ENCODE measurements around the gene NOL7.

- TF ChIP-seq CTCF (IDR thresholded peaks at IDR 0.05; ENCODE audit: control extremely low read depth in 1 of 3, insufficient read depth in 1 of 3, low read depth in 1 of 3, low read length in 3 of 3) (no peak), SIN3A (conservative IDR thresholded peaks at IDR 0.05 in 1 of 2, IDR thresholded peaks at IDR 0.05 in 1 of 2; ENCODE audit: low read depth in 1 of 2, low read length in 2 of 2) (no peak), POLR2AphosphoS5 (IDR thresholded peaks at IDR 0.05; ENCODE audit: low read depth, low read length) (no peak), TEAD4 (IDR thresholded peaks at IDR 0.05; ENCODE audit: low read depth, low read length) (no peak), RBBP5 (IDR thresholded peaks at IDR 0.05; ENCODE audit: borderline replicate concordance, low read depth, low read length) (no peak), POLR2A (IDR thresholded peaks at IDR 0.05; ENCODE audit: control extremely low read depth in 1 of 2, low read depth in 2 of 2, low read length in 2 of 2) (no peak), TAF1 (IDR thresholded peaks at IDR 0.05; ENCODE audit: low read depth, low read length) (no peak), CBX5 (IDR thresholded peaks at IDR 0.05; ENCODE audit: low read depth, low read length) (no peak), EP300 (IDR thresholded peaks at IDR 0.05; ENCODE audit: borderline replicate concordance in 1 of 2, low read depth in 2 of 2, low read length in 2 of 2) (no peak), POU5F1 (IDR thresholded peaks at IDR 0.05; ENCODE audit: low read depth, low read length) (no peak), TCF12 (IDR thresholded peaks at IDR 0.05; ENCODE audit: low read depth, low read length) (no peak), HDAC2 (IDR thresholded peaks at IDR 0.05; ENCODE audit: borderline replicate concordance in 1 of 2, low read depth in 2 of 2, low read length in 2 of 2) (no peak)
These were observed 52.5 kb downstream of the NOL7 start for GRCh38 chr6:13667655-13668054.
